MM.1S (cell line): Measurements from ENCODE around the gene AIMP1.

ENCODE experiments used
- CTCF ChIP-seq: fragments of 300-600 bp; sonication (generic); IDR thresholded peaks from 2 replicates; pipeline ENCODE4 v1.5.1; 2016; ENCODE audit warnings: antibody characterized with exemption, low read length, mixed read lengths
- EZH2 ChIP-seq: fragments of 300-600 bp; sonication (generic); optimal IDR thresholded peaks from 2 replicates; pipeline ENCODE3; 2017; ENCODE audit warnings: low read depth, mild to moderate bottlenecking, antibody characterized with exemption, low read length, mixed read lengths
- EZH2phosphoT487 ChIP-seq: fragments of 300-600 bp; sonication (generic); IDR thresholded peaks from 2 replicates; pipeline ENCODE4 v1.6.1; 2018; ENCODE audit warnings: antibody characterized with exemption, low read length

DNA sequence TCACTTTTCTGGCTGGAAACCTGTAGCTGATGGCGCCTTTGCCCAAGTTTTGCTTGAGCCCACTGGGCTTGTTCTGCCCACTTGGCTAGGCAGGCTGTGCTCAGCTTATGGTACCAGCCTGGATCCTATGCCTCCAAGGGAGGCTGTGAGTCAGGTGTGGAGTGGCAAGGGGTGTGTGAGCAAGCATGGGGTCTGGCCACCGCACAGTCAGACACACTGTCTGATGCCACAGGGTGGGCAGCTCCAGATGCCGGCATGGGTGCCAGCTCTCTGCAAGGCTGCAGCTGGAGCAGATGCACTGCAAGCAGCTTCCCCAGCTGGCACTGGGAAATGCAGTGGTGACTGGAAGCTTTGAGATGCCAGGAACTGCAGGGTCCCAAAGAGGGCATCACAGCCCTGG lies 68.5 kb downstream of the AIMP1 start:
- TF ChIP-seq CTCF (no peak), EZH2 (no peak), EZH2phosphoT487 (no peak)
